ENCODE data around the gene ARFIP2. TPM values are rescaled to one million over a fixed set of nuclear protein-coding genes. Genes with fewer than 3 reads are reported as not detected.

The ARFIP2 gene
- total and polyA plus RNA-seq, 2 of the 8 experiments (the other 6 are each of a cell fraction or from before 2014, with no cell fraction given): 48.3 to 48.7 TPM

DNA sequence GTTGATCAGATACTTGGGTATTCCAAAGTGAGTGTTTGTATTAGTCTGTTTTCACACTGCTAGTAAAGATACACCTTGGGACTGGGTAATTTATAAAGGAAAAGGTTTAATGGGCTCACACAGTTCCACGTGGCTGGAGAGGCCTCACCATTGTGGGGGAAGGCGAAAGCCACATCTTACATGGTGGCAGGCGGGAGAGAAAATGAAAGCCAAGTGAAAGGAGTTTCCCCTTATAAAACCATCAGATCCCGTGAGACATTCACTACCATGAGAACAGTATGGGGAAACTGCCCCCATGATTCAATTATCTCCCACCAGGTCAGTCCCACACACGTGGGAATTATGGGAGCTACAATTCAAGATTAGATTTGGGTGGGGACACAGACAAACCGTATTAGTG, 7.2 kb upstream of the ARFIP2 start:
- Histone ChIP-seq H3K9ac (replicated peaks in 1 of 4; ENCODE audit: extremely low read depth in 1 of 4, low read depth in 3 of 4, low read length in 3 of 4) (no peak overlapping the region), H3K4me2 (ENCODE audit: insufficient read depth in 1 of 2, low read depth in 2 of 2, low read length in 2 of 2) (no peak overlapping the region), H2BK120ac (replicated peaks; ENCODE audit: low read depth, low read length) (no peak overlapping the region), H4K91ac (replicated peaks; ENCODE audit: insufficient read length, low read length) (no peak overlapping the region), H3K18ac (ENCODE audit: extremely low read depth, low read length) (no peak overlapping the region), H4K5ac (ENCODE audit: insufficient read length, low read depth, low read length) (no peak overlapping the region), H3K79me2 (ENCODE audit: control insufficient read depth in 1 of 2, insufficient read depth in 2 of 2, low read length in 2 of 2) (0 out of 4 replicates have a peak, but pooled peaks cover 0 to 4% of the 10 kb centered on the region in 2 experiments), H3K27ac (ENCODE audit: low read depth, low read length) (no peak overlapping the region), H4K20me1 (replicated peaks in 1 of 2; ENCODE audit: control insufficient read depth in 1 of 2, insufficient read depth in 2 of 2, low read length in 2 of 2) (peaks cover 0 to 7% of the 10 kb centered on the region in 2 experiments), H3K56ac (replicated peaks; ENCODE audit: insufficient read length, low read depth, low read length) (no peak overlapping the region), H2BK5ac (ENCODE audit: low read depth, low read length) (no peak overlapping the region), H2BK15ac (ENCODE audit: low read length) (no peak overlapping the region), H3K9me3 (ENCODE audit: insufficient read depth in 2 of 2, low read depth in 1 of 2, low read length in 1 of 2) (no peaks in the 10 kb centered on the region), H3K4me3 (ENCODE audit: extremely low read depth in 1 of 4, insufficient read depth in 2 of 4, low read depth in 3 of 4, low read length in 4 of 4) (no peak overlapping the region), H3K27me3 (replicated peaks in 1 of 4; ENCODE audit: control insufficient read depth in 3 of 4, extremely low read depth in 1 of 4, insufficient read depth in 3 of 4, low read length in 3 of 4) (no peaks in the 10 kb centered on the region), H2AFZ (ENCODE audit: low read length) (no peak overlapping the region), H3K36me3 (ENCODE audit: control insufficient read depth in 2 of 4, insufficient read depth in 4 of 4, low read length in 3 of 4) (peaks cover 4 to 38% (median 20%) of the 10 kb centered on the region in 4 experiments; a peak in 7 of 8 replicates), H3K23ac (ENCODE audit: insufficient read length) (no peak overlapping the region), H3K79me1 (ENCODE audit: low read depth, low read length) (no peaks in the 10 kb centered on the region), H2BK12ac (ENCODE audit: low read depth, low read length) (no peak overlapping the region), H3K4me1 (replicated peaks in 1 of 4; ENCODE audit: control insufficient read depth in 3 of 4, insufficient read depth in 4 of 4, low read length in 3 of 4) (no peaks in the 10 kb centered on the region), H2BK20ac (ENCODE audit: low read length) (no peak overlapping the region), H4K8ac (ENCODE audit: extremely low read depth, insufficient read depth, low read length) (no peak overlapping the region), H2AK5ac (ENCODE audit: low read depth, low read length) (no peak overlapping the region), H3K23me2 (ENCODE audit: low read depth, low read length) (no peaks in the 10 kb centered on the region), H3K14ac (ENCODE audit: insufficient read length) (no peak overlapping the region), H3K4ac (replicated peaks; ENCODE audit: insufficient read length, low read depth, low read length) (no peak overlapping the region)
- WGBS, 2 experiments (ENCODE audit: extremely low coverage in 1 of 2, insufficient coverage in 1 of 2, insufficient read length in 1 of 2, insufficient replicate concordance in 2 of 2, low coverage in 1 of 2, low lambda C conversion rate in 2 of 2, missing lambda C conversion rate in 1 of 2): 91% methylated on average over 6 of the region's 6 CpGs; no CpG with 5 or more reads in 1 of the 2 experiments
- FAIRE-seq (no peak), DNase-seq (ENCODE audit: low read depth in 1 of 2, low spot score in 2 of 2) (no peak)
- POLR2A ChIA-PET (ENCODE audit: partially characterized antibody): interaction anchor here (1.2 to 2.8 kb wide), 6 partner anchors 10 to 168 kb away, joined by 3 to 13 read pairs (median 6); partner anchors contain the start of genes CAVIN3 and DNHD1
- CTCF ChIA-PET (ENCODE audit: partially characterized antibody): interaction anchor here (0.6 to 2.3 kb wide), 4 partner anchors 10 to 324 kb away, joined by 3 to 5 read pairs (median 4); partner anchors contain the start of gene DNHD1
- TF ChIP-seq CTCF (IDR thresholded peaks at IDR 0.05; ENCODE audit: control extremely low read depth in 1 of 3, insufficient read depth in 1 of 3, low read depth in 1 of 3, low read length in 3 of 3) (no peak), MAX (IDR thresholded peaks at IDR 0.05) (no peak), SIN3A (conservative IDR thresholded peaks at IDR 0.05 in 1 of 2, IDR thresholded peaks at IDR 0.05 in 1 of 2; ENCODE audit: low read depth in 1 of 2, low read length in 2 of 2) (no peak), FOSL1 (IDR thresholded peaks at IDR 0.05; ENCODE audit: insufficient read depth, low read depth, low read length) (no peak), JUND (IDR thresholded peaks at IDR 0.05; ENCODE audit: low read length) (no peak), SP1 (IDR thresholded peaks at IDR 0.05; ENCODE audit: low read depth, low read length) (no peak), POLR2AphosphoS5 (IDR thresholded peaks at IDR 0.05; ENCODE audit: low read depth, low read length) (no peak), CREB1 (IDR thresholded peaks at IDR 0.05) (no peak), MAFK (IDR thresholded peaks at IDR 0.05; ENCODE audit: low read depth, low read length) (no peak), CBX8 (IDR thresholded peaks at IDR 0.05; ENCODE audit: borderline replicate concordance, low read depth, low read length) (no peak), GTF2F1 (IDR thresholded peaks at IDR 0.05; ENCODE audit: borderline replicate concordance, low read depth, low read length) (no peak)
